HepG2 (cell line): Measurements from ENCODE around the gene FAM43B. TPM values are rescaled to one million over a fixed set of nuclear protein-coding genes. Genes with fewer than 3 reads are reported as not detected.

Source experiments
- ATRX ChIP-seq: sonication (generic); formaldehyde crosslinking; IDR thresholded peaks from 2 replicates; pipeline ENCODE4 v1.4.0; 2020; ENCODE audit warnings: missing genetic modification reagents, borderline replicate concordance
- BHLHE40 ChIP-seq: IDR thresholded peaks from 2 replicates; pipeline ENCODE4 v1.6.1; 2011; ENCODE audit warnings: low read length, improper control_type of control experiment
- DMAP1 ChIP-seq: IDR thresholded peaks from 2 replicates; pipeline ENCODE4 v1.6.1; 2016
- HIVEP1 ChIP-seq: sonication (generic); formaldehyde crosslinking; IDR thresholded peaks from 2 replicates; pipeline ENCODE4 v1.4.0; 2020; ENCODE audit warnings: mild to moderate bottlenecking, missing genetic modification reagents
- HNF4A ChIP-seq: sonication (generic); formaldehyde crosslinking; IDR thresholded peaks from 2 replicates; pipeline ENCODE4 v1.4.0; 2020; ENCODE audit warnings: missing genetic modification reagents
- HNRNPL ChIP-seq: fragments of 200-400 bp; formaldehyde crosslinking; IDR thresholded peaks from 2 replicates; pipeline ENCODE4 v1.6.1; 2017; ENCODE audit warnings: mild to moderate bottlenecking, low read depth, low read length
- POLR2A ChIP-seq, 2 experiments: IDR thresholded peaks; 2 replicates each; pipeline ENCODE4 v1.6.1; 2011; ENCODE audit warnings: low read depth in 2 of 2, low read length in 2 of 2, mild to moderate bottlenecking in 1 of 2, moderate library complexity in 1 of 2; ENCODE audit not compliant: insufficient read depth in 1 of 2
- RFXANK ChIP-seq: IDR thresholded peaks from 2 replicates; pipeline ENCODE4 v1.6.1; 2016
- SALL1 ChIP-seq: sonication (generic); formaldehyde crosslinking; IDR thresholded peaks from 2 replicates; pipeline ENCODE4 v1.8.0; 2022; ENCODE audit warnings: mild to moderate bottlenecking, missing genetic modification reagents
- SNAPC2 ChIP-seq: sonication (generic); formaldehyde crosslinking; IDR thresholded peaks from 2 replicates; pipeline ENCODE4 v1.8.1; 2022; ENCODE audit warnings: mild to moderate bottlenecking, missing genetic modification reagents
- ZNF180 ChIP-seq: sonication (generic); formaldehyde crosslinking; IDR thresholded peaks from 2 replicates; pipeline ENCODE4 v1.4.0; 2020; ENCODE audit warnings: low read depth, missing genetic modification reagents, borderline replicate concordance
- ZNF281 ChIP-seq: sonication (generic); formaldehyde crosslinking; IDR thresholded peaks from 2 replicates; pipeline ENCODE4 v1.4.0; 2020; ENCODE audit warnings: missing genetic modification reagents, borderline replicate concordance
- ZNF44 ChIP-seq: sonication (generic); formaldehyde crosslinking; IDR thresholded peaks from 2 replicates; pipeline ENCODE4 v1.5.1; 2020; ENCODE audit warnings: mild to moderate bottlenecking, missing genetic modification reagents
- polyA plus RNA-seq, 8 experiments: library from polyadenylated mRNA; depleted of rRNA in 3 of 8; stranded (reverse) in 7 of 8; unstranded in 1 of 8; fragments of >200 nt; fragmentation: Illumina TruSeq in 4 of 8; extraction: Trizol in 4 of 8; gene quantifications; 2 replicates each; pipeline versions ENCODE4 v1.2.1 to v1.2.3, GENCODE V29; 2011 to 2016; ENCODE audit warnings: low read depth in 4 of 8, missing spikeins in 1 of 8, mixed read lengths in 1 of 8; ENCODE audit not compliant: insufficient read depth in 1 of 8
- total RNA-seq, 5 experiments: library from RNA; depleted of rRNA; stranded (reverse); fragments of >200 nt; fragmentation: Illumina TruSeq; extraction: Trizol; gene quantifications; 2 replicates each; pipeline ENCODE4 v1.2.3, GENCODE V29; 2016; ENCODE audit warnings: low read depth in 1 of 5
- TF ChIP-seq, protein P1 (sequence below): sonication (generic); formaldehyde crosslinking; IDR thresholded peaks from 2 replicates; pipeline ENCODE4 v1.9.0; 2021; ENCODE audit warnings: missing genetic modification reagents, borderline replicate concordance
- TF ChIP-seq, protein P2 (sequence below): sonication (generic); formaldehyde crosslinking; IDR thresholded peaks from 2 replicates; pipeline ENCODE4 v1.5.1; 2020; ENCODE audit warnings: missing genetic modification reagents, mild to moderate bottlenecking, borderline replicate concordance
- TF ChIP-seq, protein P3 (sequence below): sonication (generic); formaldehyde crosslinking; IDR thresholded peaks from 2 replicates; pipeline ENCODE4 v1.5.0; 2020; ENCODE audit warnings: missing genetic modification reagents
- TF ChIP-seq, protein P4 (sequence below): sonication (generic); formaldehyde crosslinking; IDR thresholded peaks from 2 replicates; pipeline ENCODE4 v1.9.0; 2022; ENCODE audit warnings: missing genetic modification reagents, mild to moderate bottlenecking, borderline replicate concordance
- TF ChIP-seq, protein P5 (sequence below): sonication (generic); formaldehyde crosslinking; IDR thresholded peaks from 2 replicates; pipeline ENCODE4 v1.4.0; 2020; ENCODE audit warnings: mild to moderate bottlenecking, missing genetic modification reagents

The FAM43B gene
- total and polyA plus RNA-seq, 2 of the 13 experiments (the other 11 are each of a cell fraction or from before 2014, with no cell fraction given): 0.63 to 3.7 TPM

GRCh38 chr1:20574686-20575540 lies 22.5 kb downstream of the FAM43B start (continued):
- TF ChIP-seq, protein P1, sequence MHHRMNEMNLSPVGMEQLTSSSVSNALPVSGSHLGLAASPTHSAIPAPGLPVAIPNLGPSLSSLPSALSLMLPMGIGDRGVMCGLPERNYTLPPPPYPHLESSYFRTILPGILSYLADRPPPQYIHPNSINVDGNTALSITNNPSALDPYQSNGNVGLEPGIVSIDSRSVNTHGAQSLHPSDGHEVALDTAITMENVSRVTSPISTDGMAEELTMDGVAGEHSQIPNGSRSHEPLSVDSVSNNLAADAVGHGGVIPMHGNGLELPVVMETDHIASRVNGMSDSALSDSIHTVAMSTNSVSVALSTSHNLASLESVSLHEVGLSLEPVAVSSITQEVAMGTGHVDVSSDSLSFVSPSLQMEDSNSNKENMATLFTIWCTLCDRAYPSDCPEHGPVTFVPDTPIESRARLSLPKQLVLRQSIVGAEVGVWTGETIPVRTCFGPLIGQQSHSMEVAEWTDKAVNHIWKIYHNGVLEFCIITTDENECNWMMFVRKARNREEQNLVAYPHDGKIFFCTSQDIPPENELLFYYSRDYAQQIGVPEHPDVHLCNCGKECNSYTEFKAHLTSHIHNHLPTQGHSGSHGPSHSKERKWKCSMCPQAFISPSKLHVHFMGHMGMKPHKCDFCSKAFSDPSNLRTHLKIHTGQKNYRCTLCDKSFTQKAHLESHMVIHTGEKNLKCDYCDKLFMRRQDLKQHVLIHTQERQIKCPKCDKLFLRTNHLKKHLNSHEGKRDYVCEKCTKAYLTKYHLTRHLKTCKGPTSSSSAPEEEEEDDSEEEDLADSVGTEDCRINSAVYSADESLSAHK (CRISPR knock-in tag): no peak
- TF ChIP-seq, protein P2, sequence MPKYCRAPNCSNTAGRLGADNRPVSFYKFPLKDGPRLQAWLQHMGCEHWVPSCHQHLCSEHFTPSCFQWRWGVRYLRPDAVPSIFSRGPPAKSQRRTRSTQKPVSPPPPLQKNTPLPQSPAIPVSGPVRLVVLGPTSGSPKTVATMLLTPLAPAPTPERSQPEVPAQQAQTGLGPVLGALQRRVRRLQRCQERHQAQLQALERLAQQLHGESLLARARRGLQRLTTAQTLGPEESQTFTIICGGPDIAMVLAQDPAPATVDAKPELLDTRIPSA (CRISPR knock-in tag): no peak
- TF ChIP-seq HIVEP1 (CRISPR knock-in tag) (no peak), BHLHE40 (no peak), ZNF180 (CRISPR knock-in tag) (no peak), HNF4A (peak; percentile 39; the same call in 1 of the 2 replicates), ATRX (CRISPR knock-in tag) (no peak), ZNF44 (CRISPR knock-in tag) (no peak), SNAPC2 (CRISPR knock-in tag) (0 out of 2 replicates have a peak, but pooled peaks have one; percentile 22), ZNF281 (CRISPR knock-in tag) (no peak), SALL1 (peak; percentile 54; the same call in 1 of the 2 replicates), POLR2A (IDR thresholded peaks at IDR 0.05; ENCODE audit: insufficient read depth in 1 of 2, low read depth in 2 of 2, low read length in 2 of 2) (no peak), RFXANK (CRISPR knock-in tag) (no peak), DMAP1 (no peak), HNRNPL (no peak)
- TF ChIP-seq, protein P3, sequence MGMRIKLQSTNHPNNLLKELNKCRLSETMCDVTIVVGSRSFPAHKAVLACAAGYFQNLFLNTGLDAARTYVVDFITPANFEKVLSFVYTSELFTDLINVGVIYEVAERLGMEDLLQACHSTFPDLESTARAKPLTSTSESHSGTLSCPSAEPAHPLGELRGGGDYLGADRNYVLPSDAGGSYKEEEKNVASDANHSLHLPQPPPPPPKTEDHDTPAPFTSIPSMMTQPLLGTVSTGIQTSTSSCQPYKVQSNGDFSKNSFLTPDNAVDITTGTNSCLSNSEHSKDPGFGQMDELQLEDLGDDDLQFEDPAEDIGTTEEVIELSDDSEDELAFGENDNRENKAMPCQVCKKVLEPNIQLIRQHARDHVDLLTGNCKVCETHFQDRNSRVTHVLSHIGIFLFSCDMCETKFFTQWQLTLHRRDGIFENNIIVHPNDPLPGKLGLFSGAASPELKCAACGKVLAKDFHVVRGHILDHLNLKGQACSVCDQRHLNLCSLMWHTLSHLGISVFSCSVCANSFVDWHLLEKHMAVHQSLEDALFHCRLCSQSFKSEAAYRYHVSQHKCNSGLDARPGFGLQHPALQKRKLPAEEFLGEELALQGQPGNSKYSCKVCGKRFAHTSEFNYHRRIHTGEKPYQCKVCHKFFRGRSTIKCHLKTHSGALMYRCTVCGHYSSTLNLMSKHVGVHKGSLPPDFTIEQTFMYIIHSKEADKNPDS (CRISPR knock-in tag): no peak
- TF ChIP-seq, protein P4, sequence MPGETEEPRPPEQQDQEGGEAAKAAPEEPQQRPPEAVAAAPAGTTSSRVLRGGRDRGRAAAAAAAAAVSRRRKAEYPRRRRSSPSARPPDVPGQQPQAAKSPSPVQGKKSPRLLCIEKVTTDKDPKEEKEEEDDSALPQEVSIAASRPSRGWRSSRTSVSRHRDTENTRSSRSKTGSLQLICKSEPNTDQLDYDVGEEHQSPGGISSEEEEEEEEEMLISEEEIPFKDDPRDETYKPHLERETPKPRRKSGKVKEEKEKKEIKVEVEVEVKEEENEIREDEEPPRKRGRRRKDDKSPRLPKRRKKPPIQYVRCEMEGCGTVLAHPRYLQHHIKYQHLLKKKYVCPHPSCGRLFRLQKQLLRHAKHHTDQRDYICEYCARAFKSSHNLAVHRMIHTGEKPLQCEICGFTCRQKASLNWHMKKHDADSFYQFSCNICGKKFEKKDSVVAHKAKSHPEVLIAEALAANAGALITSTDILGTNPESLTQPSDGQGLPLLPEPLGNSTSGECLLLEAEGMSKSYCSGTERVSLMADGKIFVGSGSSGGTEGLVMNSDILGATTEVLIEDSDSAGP: peak; percentile 15; the same call in 1 of the 2 replicates
- TF ChIP-seq, protein P5, sequence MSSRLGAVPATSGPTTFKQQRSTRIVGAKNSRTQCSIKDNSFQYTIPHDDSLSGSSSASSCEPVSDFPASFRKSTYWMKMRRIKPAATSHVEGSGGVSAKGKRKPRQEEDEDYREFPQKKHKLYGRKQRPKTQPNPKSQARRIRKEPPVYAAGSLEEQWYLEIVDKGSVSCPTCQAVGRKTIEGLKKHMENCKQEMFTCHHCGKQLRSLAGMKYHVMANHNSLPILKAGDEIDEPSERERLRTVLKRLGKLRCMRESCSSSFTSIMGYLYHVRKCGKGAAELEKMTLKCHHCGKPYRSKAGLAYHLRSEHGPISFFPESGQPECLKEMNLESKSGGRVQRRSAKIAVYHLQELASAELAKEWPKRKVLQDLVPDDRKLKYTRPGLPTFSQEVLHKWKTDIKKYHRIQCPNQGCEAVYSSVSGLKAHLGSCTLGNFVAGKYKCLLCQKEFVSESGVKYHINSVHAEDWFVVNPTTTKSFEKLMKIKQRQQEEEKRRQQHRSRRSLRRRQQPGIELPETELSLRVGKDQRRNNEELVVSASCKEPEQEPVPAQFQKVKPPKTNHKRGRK (CRISPR knock-in tag): no peak
